GM18867 (cell line): Measurements from ENCODE around the gene CDH8.

ENCODE experiments used
- ATAC-seq: cut with Tn5 transposase; IDR thresholded peaks from one replicate; pipeline ENCODE4 v1.9.1; 2021; ENCODE audit warnings: mild to moderate bottlenecking, moderate library complexity; ENCODE audit not compliant: unreplicated experiment

Gene CDH8

GRCh38 chr16:61944004-61944403 is 92.2 kb downstream of the CDH8 start:
- no peak for ATAC-seq

- no peak for ATAC-seq
These were observed 95.6 kb downstream of the CDH8 start for GRCh38 chr16:61940611-61941010.

- ATAC-seq: no peak
These were observed 98.6 kb downstream of the CDH8 start for GRCh38 chr16:61937646-61938045.

- no peak for ATAC-seq
These were observed 99.7 kb downstream of the CDH8 start for GRCh38 chr16:61936522-61936921.

GRCh38 chr16:61934601-61935000 is 101.6 kb downstream of the CDH8 start:
- no peak for ATAC-seq

DNA sequence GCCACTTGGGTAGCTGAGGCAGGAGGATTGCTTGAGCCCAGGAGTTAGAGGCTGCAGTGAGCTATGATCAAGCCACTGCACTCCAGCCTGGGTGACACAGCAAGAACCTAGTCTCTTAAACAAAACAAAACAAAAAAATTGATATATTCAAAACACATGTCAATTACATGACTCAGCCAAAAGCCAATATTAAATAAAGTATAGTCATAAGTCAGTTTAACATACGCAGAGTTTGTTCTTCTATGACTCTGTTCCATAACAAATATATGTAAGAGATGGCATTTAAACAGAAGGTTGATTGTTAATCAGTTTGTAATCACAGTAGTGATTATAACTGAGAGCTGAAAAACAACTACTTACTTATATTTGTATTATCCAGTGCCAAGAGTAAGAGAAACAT is 106.5 kb downstream of the CDH8 start:
- no peak for ATAC-seq

- ATAC-seq: no peak
These were observed 109.5 kb downstream of the CDH8 start for GRCh38 chr16:61926766-61927165.

- no peak for ATAC-seq
These were observed 112.6 kb downstream of the CDH8 start for GRCh38 chr16:61923629-61924028.

DNA sequence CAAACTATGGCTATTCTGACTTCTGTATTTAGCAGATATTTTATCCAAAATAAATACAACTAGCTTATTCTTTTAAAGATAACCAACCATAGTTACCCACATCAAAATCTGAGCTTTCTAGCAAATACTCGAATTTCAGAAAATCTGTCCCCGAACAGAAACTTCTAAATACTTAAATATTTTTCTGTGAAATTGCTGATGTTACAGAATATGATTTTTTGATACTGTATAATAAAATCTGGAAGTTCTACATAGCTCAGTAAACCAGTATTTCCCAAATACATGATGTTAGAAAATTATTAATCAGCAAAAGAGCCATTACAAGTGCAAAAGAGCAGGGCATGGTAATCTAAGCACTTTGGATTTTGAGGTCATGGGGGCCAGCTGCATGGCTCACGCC is 114.9 kb downstream of the CDH8 start:
- no peak for ATAC-seq

DNA sequence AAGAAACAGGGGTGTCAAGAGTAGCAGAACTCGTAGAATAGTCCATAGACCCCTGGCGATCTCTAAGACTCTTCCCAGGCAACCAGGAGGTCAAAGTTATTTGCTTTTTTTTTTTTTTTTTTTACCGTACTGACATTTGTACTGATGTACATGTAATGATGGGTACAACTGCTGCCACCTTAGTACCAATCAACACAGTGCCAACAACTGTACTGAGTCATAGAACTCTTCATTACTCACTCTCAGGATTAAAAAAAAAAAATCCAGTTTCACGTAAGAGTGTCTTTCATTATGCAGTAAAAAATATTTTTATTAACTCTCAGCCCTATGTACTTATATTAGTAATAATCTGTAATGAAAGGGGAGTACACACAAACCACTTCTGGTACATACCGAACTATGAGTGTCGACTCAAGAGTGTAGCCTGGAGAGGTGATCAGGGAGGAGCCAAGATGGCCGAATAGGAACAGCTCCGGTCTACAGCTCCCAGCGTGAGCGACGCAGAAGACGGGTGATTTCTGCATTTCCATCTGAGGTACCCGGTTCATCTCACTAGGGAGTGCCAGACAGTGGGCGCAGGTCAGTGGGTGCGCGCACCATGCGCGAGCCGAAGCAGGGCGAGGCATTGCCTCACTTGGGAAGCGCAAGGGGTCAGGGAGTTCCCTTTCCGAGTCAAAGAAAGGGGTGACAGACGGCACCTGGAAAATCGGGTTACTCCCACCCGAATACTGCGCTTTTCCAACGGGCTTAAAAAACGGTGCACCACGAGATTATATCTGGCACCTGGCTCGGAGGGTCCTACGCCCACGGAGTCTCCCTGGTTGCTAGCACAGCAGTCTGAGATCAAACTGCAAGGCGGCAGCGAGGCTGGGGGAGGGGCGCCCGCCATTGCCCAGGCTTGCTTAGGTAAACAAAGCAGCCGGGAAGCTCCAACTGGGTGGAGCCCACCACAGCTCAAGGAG is 118.1 kb downstream of the CDH8 start:
- peak; percentile 88 for ATAC-seq

GRCh38 chr16:61915569-61915968 is 120.7 kb downstream of the CDH8 start:
- no peak for ATAC-seq

- ATAC-seq: no peak
These were observed 127.2 kb downstream of the CDH8 start for GRCh38 chr16:61909074-61909473.

DNA sequence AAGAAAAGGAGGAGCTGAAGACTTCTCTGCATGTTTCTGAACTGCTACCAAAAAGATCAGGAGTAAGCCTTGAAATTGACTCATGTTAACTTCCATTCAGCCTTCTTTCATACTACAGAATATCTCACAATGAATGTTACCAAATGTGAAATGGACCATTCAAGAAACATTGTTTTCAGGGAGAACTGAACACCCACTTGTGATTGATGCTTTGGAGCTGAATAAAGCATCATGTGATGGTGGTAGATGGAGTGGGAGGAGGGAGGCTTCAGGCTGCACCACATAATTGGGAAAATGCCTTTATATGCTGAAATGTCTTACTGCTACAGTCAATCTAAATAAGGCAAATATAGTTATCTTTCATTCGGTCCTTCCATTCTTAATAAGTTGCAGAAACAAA is 127.8 kb downstream of the CDH8 start:
- no peak for ATAC-seq

DNA sequence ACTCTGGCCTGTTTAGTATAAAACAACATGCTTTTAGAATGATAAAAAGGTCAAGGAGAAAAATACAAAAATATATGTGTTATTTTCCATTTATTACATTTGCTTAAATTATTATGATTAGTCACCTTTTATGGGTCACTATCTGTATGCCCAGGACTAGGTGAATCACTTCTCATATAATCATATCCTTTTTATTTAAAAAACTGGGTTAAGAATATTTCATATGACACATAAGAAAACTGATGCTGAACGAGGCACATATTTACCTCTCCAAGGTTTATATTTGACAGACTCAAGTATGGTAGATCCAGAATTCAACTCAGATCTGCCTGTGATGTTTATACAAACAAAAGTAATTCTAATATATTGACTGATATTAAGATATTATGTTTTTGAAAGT is 134.5 kb downstream of the CDH8 start:
- ATAC-seq: no peak

GRCh38 chr16:61900482-61900881 is 135.8 kb downstream of the CDH8 start:
- no peak for ATAC-seq

GRCh38 chr16:61897657-61898056 is 138.6 kb downstream of the CDH8 start:
- peak; percentile 89 for ATAC-seq

DNA sequence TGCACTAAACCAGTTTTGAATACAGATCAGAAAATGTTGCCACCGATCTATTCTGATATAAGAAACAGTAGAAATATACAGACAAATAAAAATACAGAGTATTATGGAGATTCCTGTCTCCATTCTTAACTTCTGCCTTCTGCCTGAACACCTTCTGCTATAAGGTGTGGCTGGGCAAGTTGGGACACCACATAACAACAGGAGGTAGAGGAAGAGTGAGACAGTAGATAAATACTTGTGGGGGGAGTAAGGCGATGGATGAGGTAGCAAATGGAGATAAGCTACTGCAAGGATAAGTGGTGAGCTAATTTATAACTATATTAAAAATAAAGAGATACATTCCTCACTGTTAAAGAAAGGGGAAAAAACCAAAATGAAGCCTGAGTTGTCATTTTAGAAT is 143.7 kb downstream of the CDH8 start:
- no peak for ATAC-seq

DNA sequence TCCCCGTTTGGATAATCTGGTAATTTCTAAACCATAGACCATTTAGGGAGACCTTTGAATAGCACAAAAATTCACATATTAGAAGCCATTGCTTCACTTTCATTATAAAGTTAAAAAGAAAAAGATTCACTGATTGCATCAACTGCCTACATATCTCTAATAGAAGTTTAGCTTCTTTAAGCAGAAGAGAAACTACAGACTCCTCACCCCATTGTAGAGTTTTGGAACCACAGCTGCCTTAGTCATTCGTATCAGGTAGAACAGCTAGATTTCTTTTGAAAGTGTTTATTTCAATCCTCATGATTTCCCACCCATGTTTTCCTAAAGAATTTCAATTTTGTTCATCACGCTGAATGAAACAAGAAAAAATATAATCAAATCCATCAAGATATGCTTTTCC is 144.8 kb downstream of the CDH8 start:
- ATAC-seq: peak; percentile 67

DNA sequence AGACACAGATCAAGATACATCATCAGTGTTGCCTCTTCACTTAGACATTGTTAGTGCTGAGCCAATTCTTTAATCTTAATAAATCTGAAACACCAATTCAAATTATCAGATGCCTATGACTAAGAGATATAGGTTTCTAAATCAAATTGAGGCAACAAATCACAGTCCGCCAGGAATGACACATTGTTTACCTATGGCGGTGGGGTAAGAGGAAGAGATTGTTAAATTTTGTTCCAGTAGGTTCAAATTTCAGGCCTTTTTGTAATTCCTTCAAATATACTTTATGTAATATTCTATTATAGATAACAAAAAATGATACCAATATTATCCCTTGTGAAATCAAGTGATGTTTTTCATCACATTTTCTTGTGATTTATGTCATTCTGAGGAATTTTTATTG is 145.9 kb downstream of the CDH8 start:
- ATAC-seq: no peak

GRCh38 chr16:61887903-61888302 is 148.3 kb downstream of the CDH8 start:
- ATAC-seq: peak; percentile 93

GRCh38 chr16:61885343-61885742 is 150.9 kb downstream of the CDH8 start:
- no peak for ATAC-seq

- no peak for ATAC-seq
These were observed 156.9 kb downstream of the CDH8 start for GRCh38 chr16:61879306-61879705.

- ATAC-seq: no peak
These were observed 158.8 kb downstream of the CDH8 start for GRCh38 chr16:61877436-61877835.
